Measurements from ENCODE around the gene CEACAM21.

- TF ChIP-seq CTCF (IDR thresholded peaks at IDR 0.05) (no peak), POLR2A (IDR thresholded peaks at IDR 0.05) (no peak)
Observed at GRCh38 chr19:41577144-41577830, 1.3 kb downstream of the CEACAM21 start.

Data from Peyer's patch (tissue), 4 donors.